Suppressor macrophage (primary cell): ENCODE results near the gene NR2E1.
A peak's percentile ranks its signal among the peaks of the same experiment; 100 is the strongest.

Experiments
- DNase-seq, 4 experiments: peaks; one replicate each; pipeline ENCODE4 v3.0.0-alpha.2; 2020 to 2022

Gene NR2E1

DNA sequence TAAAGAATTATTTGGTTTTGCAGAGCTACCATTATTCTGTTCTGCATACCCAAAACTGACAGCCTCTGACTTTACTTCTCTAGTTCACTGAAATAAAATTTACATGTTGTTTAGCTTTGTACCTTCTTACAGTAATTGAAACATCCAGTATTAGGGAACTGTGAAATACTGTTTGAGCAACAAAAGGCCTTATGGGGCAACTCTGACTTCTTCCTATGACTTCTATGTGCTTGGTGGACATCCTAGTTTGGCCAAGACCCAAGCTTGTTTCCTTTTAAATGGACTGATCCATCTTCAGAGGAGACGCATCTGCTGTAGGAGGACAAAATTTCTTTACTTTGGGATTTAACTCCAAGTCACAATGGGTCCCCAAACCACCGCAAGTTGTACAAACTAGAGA, 44.7 kb downstream of the NR2E1 start:
- peak; percentile 1 to 49 (median 34) for DNase-seq

DNA sequence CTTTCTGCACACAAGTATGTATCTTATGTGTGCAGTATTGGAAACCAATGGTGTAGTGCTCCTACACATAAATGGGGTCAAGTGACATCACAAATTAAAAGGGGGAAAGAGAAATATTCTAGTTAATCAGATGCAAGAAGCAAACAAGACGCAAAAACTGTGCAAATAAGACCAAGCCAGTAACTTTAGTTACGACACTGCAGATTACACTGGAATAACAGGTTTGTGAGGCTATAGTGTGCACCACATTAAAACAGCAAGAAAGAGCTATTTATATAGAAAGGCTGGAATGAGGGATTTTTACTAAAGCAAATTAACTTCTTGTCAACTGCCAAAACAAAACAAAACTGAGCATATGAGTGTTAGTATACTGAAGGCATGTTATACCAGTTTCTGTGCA, 45.8 kb downstream of the NR2E1 start:
- no peak for DNase-seq

DNA sequence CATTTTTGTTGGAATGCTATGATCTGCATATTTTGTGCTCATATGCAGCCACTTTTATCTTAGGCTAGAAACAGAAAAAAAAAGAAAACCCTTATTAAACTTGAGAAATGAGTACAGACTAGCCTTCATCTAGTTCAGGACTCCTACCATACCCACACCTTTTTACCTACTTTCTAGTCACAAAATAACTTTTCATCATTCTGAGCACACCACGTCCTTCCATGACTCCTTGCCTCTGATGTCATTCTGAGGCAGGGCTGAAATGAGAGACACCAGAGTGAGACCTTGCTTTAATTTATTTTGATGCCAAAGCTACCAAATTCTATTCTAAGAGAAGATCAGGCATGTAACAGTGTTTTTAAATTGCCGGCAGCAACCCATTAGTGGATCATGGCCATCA, 56.2 kb downstream of the NR2E1 start:
- no peak for DNase-seq

DNA sequence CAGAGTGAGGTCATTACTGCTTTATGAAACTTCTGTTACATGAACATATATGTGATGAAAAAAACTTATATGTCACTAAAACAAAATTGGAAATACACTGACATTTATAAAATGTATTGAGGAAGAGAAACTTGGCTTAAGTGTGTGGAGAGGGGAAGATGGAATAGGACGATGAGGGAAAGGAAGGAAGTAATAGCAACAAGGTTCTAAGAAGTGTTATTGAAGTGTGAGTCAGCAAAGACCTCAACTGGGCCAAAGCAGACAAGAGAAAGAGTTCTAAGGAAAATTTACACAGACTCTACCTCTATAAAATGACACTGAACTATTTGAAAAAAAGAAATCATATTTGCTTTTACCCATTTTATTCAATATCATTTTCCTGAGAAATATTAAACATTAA, 56.7 kb downstream of the NR2E1 start:
- peak; percentile 22 to 70 (median 46) for DNase-seq

DNA sequence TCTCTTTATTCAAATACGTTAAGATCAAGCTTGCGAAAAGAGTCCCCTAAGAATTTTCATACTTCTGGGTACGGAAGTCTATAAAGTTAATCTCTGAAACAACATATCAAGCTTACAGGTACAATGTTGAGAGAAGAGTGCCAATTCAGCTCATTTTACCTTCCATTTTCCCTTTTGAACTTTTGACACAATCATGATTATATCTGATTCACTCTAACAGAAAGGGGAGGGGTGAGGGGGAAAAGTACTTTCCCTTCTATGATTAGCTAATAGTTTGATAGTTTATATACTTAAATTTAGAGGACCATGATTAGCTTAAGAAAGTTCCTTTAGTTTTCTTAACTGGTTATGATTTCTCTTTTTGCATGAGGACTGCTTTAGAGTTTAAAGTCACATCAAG, 61.5 kb downstream of the NR2E1 start:
- DNase-seq: no peak

DNA sequence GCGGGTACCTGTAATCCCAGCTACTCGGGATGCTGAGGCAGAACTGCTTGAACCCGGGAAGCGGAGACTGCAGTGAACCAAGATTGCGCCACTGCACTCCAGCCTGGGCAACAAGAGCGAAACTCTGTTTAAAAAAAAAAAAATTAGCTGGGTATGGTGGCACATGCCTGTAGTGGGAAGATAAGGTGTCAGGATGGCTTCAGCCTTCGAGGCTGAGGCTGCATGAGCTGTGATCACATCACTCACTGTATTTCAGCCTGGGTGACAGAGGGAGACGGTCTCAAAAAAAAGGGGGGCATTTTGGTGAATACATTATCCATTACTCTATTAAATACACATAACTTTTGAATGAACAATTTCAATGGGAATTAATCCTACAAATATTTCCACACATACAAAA, 62.6 kb downstream of the NR2E1 start:
- no peak for DNase-seq

DNA sequence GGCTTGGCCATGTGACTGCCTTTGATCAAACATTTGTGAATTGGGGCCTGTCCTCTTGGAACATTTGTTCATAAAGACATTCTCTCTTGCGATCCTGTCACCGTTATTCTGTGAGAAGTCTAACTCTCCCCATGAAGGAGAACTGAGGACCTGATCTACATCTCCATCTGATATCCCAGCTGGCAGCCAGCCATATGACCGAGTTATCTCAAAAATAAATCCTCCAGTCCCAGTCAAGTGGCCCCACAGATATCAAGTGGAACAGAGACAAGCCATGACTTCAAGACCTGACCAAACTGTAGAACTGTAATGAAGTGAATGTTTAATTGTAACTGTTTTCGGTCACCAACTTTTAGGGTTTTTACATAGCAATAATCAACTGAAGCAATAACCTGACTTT, 69.3 kb downstream of the NR2E1 start:
- DNase-seq: no peak

DNA sequence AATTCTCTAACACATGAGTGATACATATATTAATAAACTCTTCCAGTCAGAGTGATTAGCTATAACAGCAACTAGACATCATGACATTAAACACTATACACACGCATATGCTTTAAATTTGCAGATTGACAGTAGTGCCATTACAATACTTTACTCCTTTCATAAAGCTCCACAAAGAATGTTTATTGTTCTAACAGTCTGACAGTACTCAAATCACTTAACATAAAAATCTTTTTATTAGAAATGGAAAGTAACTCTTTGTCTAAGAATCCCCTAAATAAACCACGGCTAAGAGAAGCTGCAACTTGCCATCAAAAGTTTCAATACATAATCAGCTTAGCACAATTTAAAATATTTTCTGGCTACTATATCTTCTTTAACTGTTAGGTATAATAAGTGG, 71.0 kb downstream of the NR2E1 start:
- DNase-seq: no peak

DNA sequence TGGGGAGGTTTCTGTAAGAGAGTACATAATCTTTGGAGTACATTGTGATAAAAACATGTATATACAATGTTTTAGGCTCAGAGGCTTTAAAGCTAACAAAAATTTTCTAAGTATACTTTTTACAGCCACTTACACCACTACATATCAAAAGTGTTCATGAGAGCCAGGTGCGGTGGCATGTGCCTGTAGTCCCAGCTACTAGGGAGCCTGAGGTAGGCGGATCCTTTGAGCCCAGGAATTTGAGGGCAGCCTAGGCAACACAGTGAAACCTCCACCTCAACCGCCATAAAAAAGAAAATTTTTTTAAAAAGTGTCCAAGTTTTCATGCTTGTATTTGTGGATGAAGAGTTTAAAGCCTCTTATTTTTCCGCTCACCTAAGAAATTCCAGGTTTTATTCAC, 72.5 kb downstream of the NR2E1 start:
- no peak for DNase-seq
